AG08395 (cell line): ENCODE results near the gene GRIN1.

Source experiments
- DNase-seq: peaks from one replicate; pipeline ENCODE4 v3.0.0; 2012; ENCODE audit warnings: mixed read lengths, low spot score

GRIN1 gene

GRCh38 chr9:137164370-137165249 is 25.7 kb downstream of the GRIN1 start:
- no peak for DNase-seq

DNA sequence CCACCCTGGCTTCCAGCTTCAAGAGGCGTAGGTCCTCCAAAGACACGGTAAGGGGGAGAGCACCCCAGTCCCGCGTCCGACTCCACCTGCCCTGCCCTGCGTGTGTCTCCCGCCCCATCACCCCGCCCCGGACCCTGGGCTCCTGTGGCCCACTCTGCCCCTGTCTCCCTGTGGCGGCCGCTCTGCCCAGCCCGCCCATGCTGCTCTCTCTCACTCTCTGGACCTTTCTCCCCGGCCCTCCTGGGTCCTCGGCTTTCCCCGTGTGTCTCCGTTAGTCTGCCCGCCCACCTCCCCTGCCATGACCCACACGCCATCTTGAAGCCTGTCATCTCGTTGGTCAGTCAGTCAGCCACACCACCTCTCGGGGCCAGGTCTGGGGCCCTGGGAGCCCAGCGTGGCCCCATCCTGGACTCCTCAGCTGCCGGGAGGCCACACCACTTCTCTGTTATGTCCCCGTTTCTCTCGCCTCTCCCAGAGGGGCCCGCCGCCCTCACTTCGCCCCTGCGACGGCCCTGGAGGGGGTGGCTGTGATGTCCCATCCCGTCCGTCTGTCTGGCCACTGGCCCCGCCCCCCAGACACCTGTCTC is 26.4 kb downstream of the GRIN1 start:
- no peak for DNase-seq

DNA sequence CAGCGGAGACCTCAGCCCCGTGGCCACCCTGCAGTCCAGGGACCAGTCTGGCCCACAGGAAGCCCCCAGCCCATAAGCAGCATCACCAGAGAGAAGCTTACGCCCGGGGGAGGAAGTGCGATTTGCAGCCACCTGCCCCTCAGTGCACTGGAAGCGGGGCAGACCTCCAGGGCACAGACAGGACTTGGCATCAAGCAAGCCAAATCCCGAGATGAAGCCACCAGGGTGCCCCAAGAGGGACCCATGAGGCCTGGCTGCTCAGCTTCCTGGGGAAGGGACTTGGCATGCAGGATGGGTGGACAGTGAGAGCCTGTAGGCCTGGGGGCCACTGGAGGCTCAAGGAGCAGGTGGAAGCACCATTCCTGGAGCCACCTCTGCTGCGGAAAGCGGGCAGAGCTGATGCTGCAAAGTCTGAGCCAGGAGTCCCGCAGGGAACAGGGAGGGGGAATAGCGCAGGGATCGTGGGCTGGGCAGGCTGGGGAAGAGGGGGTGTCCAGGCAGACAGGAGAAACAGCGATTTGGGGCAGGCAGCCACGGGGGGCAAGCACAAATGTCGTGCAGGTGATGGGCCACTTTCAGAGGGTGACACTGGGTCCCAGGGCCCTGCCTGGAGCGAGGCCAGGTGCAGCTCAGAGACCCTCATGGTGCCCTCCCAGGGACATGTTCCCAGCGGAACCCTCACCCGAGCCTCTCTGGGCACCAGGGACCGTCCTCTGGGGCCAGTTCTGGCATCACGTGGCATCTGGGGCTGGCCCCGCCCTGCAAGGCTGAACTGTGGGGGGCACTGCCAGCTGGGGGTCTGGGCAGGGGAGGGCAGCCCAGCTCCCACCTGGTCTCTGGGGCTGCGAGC is 27.7 kb downstream of the GRIN1 start:
- DNase-seq, result no peak

- no peak for DNase-seq
These were observed 28.4 kb downstream of the GRIN1 start for GRCh38 chr9:137167277-137167746.

DNA sequence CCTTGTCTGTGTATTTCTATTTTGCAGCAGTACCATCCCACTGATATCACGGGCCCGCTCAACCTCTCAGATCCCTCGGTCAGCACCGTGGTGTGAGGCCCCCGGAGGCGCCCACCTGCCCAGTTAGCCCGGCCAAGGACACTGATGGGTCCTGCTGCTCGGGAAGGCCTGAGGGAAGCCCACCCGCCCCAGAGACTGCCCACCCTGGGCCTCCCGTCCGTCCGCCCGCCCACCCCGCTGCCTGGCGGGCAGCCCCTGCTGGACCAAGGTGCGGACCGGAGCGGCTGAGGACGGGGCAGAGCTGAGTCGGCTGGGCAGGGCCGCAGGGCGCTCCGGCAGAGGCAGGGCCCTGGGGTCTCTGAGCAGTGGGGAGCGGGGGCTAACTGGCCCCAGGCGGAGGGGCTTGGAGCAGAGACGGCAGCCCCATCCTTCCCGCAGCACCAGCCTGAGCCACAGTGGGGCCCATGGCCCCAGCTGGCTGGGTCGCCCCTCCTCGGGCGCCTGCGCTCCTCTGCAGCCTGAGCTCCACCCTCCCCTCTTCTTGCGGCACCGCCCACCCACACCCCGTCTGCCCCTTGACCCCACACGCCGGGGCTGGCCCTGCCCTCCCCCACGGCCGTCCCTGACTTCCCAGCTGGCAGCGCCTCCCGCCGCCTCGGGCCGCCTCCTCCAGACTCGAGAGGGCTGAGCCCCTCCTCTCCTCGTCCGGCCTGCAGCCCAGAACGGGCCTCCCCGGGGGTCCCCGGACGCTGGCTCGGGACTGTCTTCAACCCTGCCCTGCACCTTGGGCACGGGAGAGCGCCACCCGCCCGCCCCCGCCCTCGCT is 29.0 kb downstream of the GRIN1 start:
- DNase-seq, result no peak

GRCh38 chr9:137168573-137168903 is 29.6 kb downstream of the GRIN1 start:
- no peak for DNase-seq

DNA sequence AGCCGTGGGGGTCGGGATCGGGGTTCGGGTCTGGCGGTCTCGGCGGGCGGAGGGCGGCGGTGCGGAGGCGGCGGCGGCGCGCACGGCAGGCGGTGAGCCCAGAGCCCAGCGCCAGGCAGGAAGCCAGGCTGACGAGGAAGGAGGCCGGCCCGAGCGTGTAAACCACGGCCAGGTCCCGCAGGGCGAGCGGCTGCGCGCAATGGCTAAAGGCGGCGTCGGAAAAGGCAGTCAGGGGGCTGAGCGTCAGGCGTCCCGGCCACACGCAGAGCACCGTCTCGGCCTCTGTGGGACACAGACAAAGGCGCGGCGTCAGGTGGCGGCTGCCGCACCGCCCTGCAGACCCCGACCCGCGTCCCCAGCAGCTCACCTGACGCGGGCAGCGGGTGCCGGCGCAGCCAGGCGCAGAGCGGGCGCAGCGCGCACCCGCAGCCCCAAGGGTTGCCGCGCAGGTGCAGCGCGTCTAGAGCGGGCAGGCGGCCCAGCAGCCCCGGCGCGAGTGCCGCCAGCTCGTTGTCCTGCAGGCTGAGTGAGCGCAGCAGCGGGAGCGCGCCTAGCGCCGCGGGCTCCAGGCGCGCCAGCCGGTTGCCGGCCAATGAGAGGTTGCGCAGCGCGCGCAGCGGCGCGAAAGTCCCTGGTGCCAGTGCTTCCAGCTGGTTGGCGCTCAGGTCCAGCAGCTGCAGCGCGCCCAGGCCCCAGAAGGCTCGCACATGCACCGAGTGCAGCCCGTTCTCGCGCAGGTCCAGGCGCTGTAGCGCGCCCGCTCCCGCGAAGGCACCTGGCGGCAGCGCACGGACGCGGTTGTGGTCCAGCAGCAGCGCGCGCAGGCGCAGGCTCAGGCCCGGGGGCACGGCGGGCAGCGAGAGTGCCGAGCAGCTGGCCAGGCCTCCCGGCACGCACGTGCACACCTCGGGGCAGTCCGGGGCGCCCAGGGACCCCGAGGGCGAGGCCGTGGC is 30.2 kb downstream of the GRIN1 start:
- peak; percentile 45 for DNase-seq

GRCh38 chr9:137169896-137170358 is 31.0 kb downstream of the GRIN1 start, which contains the start of gene LRRC26:
TSS of gene LRRC26 (minus strand) at chr9:137170051. CDS start at chr9:137169943, 108 bp downstream.
- no peak for DNase-seq

DNA sequence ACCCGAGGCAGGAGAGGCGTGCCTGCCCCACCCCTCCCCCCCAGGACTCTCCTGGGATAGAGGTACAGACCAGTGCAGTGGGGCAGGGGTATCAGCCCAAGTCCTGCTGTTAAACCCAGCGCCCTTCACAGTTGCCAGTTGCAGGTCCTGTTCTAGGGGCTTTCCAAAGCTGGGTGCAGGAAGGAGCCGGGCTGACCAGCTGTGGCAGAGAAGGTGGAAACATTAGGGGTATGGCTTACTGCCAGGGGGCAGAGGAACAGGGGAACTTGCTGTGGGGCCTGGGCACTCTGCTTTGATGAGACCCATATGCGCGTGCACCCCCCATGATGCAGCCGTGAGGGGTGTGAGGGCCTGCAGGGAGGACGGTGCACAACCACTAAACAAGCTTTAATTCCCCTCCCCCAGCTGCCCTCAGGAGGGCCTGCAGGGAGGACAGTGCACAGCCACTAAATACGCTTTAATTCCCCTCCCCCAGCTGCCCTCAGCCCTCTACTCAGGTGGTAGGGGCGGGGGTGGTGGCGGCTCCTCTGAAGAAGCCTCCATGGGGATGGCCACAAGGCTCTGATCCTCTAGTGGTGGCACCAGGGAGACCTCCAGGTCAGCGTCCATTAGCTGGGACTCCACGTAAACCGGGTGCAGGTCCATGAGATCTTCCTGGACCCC is 31.7 kb downstream of the GRIN1 start:
- no peak for DNase-seq

- DNase-seq, result no peak
These were observed 32.4 kb downstream of the GRIN1 start for GRCh38 chr9:137171149-137171900.

- DNase-seq, result no peak
These were observed 34.2 kb downstream of the GRIN1 start for GRCh38 chr9:137172901-137173795.

DNA sequence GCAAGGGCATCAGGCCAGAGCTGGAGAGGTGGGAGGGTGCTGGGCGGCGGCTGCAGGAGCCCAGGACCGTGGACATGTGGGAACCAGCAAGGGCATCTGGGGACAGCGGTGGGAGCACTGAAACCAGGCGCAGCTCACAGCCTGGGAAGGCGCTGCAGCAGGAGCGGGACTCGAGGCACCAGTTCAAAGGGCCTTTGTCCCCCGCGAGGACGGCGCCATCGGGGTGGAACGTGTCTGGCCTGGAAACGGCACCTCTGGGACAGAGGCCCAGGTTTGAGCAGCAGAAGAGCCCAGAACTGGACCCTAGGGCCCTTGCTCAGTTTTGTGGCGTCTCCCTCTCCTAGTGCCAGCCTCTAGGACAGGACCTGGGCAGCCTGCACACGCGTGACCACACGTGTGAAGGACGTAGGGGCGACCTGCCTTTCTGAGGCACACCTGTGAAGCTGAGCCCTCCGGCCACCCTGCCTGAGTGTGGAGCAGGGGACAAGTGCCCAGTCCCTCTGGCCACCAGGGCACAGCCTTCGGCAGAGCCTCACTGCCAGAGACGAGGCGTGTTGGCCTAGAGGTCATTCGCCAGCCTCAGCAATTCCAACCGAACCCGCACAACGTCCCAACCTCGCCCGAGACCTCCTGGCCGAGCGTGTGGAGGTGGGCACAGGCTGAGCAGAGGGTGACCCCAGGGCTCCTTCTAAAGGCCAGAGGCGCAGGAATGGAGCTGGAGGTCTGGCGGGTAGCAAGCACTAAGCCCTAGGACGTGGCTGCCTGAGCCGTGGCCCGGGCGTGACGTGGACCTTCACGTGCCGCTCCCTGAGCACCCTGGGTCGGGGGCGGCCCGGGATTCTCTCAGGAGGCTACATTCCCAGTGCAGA is 35.1 kb downstream of the GRIN1 start:
- no peak for DNase-seq

DNA sequence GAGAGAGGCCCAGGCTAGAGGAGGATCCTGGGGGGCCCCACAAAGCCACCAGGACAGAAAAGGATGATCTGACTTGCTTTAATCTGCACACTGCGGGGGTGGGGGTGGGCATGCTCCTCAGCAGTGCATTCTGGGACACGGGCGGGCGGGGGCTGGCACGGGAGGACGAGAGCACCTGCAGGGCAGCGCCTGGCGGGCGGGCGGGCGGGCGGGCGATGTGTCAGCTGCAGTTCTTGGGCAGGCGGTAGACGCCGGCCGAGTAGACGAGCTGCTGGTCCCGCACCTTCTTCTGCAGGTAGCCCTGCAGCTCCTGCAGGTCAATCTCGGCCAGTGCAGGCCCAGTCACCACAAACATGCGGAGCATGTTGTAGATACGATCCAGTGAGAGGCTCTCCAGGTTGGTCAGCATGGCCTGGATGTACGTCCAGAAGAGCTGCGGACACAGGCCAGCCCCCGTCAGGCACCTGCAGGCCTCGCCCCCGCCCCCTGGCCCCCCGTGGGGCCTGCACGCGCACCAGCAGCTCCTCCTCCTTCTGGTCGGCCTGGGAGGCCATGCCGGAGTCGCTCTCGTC is 35.9 kb downstream of the GRIN1 start:
- DNase-seq, result no peak

DNA sequence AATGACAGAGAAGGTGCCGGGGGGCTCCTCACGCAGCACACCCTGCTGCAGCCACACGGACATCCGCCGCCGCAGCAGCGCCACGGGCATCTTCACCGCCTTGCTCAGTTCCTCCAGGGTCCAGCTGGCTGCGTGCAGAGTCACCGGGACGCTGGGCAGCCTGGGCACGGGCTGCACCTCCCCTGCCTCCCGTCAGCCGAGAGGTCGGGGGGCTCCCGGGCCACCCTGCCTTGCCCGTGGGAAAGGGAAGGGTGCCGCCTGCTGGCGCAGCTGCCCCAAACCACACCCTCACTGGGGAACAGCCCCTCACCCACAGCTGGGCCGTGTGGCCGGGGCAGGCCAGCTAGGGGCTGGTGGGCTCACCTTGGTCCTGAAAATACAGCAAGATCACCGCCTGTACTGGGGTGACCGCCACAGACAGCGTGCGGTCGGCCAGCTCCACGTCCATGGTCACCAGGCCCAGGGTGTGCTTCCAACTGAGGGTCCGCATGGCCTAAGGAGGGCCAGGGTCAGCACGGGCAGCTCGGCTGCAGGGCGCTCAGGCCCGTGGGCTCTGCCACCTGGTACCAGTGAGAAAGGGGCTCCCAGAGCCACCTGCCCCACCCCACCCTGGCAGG is 36.5 kb downstream of the GRIN1 start:
- DNase-seq, result no peak

DNA sequence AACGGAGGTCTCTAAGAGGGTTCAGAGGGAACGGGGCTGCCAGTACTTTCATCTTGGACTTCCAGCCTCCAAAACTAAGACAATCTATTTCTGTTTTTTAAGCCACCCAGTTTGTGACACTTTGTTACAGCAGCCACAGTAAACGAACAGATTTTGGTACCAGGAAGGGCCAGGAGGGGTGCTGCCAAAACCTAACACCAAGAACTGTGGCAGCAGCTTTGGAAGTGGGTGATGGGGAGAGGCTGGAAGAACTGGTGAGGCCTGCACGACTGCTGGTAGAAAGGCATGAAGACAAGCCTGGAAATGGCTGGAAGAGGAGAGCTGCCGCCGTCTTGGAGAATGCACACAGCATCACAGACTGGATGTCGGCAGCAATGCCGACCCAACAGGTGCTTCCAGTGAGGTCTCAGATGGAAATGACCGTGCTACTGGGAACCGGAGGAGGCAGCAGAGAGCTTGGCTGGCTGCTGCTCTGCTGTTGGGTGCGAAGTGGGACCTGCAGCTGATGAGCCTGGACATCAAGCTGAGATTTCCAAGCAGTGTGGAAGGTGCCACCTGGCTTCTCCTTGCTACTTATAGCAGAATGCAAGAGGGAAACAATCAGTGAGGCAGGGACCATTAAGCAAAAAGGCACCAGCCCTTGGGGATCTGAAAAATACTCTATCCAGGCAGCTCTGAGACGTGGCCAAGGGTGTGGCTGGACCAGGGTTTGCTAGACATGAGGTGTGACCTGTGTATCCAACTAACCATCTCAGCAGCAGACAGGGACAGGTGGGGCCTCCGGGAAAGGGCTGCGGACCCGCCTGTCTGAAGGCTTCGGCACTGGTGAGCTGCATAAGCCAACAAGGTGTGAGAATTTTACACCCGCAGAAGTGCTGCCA is 37.6 kb downstream of the GRIN1 start:
- DNase-seq, result peak; percentile 66
